ENCODE measurements around the gene ATG9A.
"Not testable (repeated sequence)": the region's sequence is repeated elsewhere in the genome, so short reads cannot be mapped to it uniquely, and the experiment has no call there.

Gene ATG9A

GRCh38 chr2:219207134-219207883 is 22.1 kb downstream of the ATG9A start:
- H3K27ac ChIP-seq: no peak overlapping the region
- DNase-seq: no peak
- in situ Hi-C loops (cut with HindIII; ENCODE audit: low pct_ligation_motif_present, low sequenced_read_pairs): no loop called here

DNA sequence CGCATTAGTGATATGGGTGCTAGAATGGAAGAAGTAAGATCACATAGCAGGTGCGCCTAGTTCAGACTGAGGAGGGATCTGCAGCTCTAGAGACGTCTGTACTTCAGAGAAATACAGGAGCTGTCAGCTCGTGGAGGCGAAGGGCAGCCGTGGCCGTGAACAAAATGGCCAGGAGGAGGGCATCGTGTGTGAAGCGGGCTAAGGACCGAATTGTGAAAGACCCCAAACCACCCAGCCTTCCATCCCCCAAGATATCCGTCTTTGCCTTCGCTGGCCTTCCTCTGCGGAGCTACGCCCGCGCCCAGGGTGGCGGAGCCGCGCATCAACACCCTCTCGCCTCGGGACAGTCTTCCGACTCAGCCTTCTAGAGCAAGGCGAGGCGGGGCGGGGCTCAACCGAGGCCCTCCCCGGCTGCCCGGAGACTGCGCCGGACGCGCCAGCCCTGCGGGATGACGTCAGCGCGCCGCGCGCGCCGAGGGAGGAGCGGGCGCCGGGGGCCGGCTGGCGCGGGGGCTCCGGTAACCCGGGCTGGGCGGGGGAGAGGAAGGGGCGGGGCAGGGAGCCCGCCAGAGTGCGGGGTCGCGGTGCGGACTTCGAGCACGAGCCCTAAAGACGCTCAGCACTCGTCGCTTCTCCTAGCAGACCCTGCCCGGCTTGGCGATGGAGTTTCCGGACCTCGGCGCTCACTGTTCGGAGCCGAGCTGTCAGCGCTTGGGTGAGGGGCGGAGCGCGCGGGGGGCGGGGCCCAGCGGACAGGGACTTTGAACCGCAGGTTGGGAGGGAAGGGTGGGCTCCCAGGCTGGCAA is 22.9 kb downstream of the ATG9A start, which contains the start of gene ZFAND2B:
Gene ZFAND2B (plus strand): TSS at position 455 of the 806 bp plus-strand sequence. CDS start 206 bp downstream, at position 661.
- peaks cover 7% of the 10 kb centered on the region for H3K36me3 ChIP-seq (replicated peaks)
- peak; percentile 85 for DNase-seq
- H3K27me3 ChIP-seq (replicated peaks): no peaks in the 10 kb centered on the region
- peak within 1 kb of the TSS; percentile 75 for H3K4me3 ChIP-seq (ENCODE audit: low read depth, low read length)
- TF ChIP-seq CTCF (IDR thresholded peaks at IDR 0.05; ENCODE audit: low read depth, low read length, missing control alignments): peak; percentile 18
- H3K27ac ChIP-seq: peak within 1 kb of the TSS; percentile 51
- in situ Hi-C loops (cut with HindIII; ENCODE audit: low pct_ligation_motif_present, low sequenced_read_pairs): no loop called here

More at GRCh38 chr2:219207134-219207883, 22.1 kb downstream of the ATG9A start:
- Histone ChIP-seq H3K4me3 (ENCODE audit: low read depth, low read length) (peak overlapping the region; percentile 75), H3K36me3 (replicated peaks) (peaks cover 7% of the 10 kb centered on the region), H3K27me3 (replicated peaks) (no peaks in the 10 kb centered on the region)
- no peak for TF ChIP-seq CTCF (IDR thresholded peaks at IDR 0.05; ENCODE audit: low read depth, low read length, missing control alignments)

GRCh38 chr2:219205981-219206327 is 23.5 kb downstream of the ATG9A start:
- in situ Hi-C loops (cut with HindIII; ENCODE audit: low pct_ligation_motif_present, low sequenced_read_pairs): no loop called here
- no peak for TF ChIP-seq CTCF (IDR thresholded peaks at IDR 0.05; ENCODE audit: low read depth, low read length, missing control alignments)
- DNase-seq: no peak
- peaks cover 7% of the 10 kb centered on the region for H3K36me3 ChIP-seq (replicated peaks)
- H3K27me3 ChIP-seq (replicated peaks): no peaks in the 10 kb centered on the region
- peak overlapping the region; percentile 75 for H3K4me3 ChIP-seq (ENCODE audit: low read depth, low read length)
- H3K27ac ChIP-seq: no peak overlapping the region

GRCh38 chr2:219205165-219205538 is 24.3 kb downstream of the ATG9A start:
- Histone ChIP-seq H3K36me3 (replicated peaks) (peaks cover 7% of the 10 kb centered on the region), H3K4me3 (ENCODE audit: low read depth, low read length) (no peak overlapping the region), H3K27ac (no peak overlapping the region), H3K27me3 (replicated peaks) (no peaks in the 10 kb centered on the region)
- in situ Hi-C loops (cut with HindIII; ENCODE audit: low pct_ligation_motif_present, low sequenced_read_pairs): no loop called here
- DNase-seq: no peak
- TF ChIP-seq CTCF (IDR thresholded peaks at IDR 0.05; ENCODE audit: low read depth, low read length, missing control alignments): no peak

DNA sequence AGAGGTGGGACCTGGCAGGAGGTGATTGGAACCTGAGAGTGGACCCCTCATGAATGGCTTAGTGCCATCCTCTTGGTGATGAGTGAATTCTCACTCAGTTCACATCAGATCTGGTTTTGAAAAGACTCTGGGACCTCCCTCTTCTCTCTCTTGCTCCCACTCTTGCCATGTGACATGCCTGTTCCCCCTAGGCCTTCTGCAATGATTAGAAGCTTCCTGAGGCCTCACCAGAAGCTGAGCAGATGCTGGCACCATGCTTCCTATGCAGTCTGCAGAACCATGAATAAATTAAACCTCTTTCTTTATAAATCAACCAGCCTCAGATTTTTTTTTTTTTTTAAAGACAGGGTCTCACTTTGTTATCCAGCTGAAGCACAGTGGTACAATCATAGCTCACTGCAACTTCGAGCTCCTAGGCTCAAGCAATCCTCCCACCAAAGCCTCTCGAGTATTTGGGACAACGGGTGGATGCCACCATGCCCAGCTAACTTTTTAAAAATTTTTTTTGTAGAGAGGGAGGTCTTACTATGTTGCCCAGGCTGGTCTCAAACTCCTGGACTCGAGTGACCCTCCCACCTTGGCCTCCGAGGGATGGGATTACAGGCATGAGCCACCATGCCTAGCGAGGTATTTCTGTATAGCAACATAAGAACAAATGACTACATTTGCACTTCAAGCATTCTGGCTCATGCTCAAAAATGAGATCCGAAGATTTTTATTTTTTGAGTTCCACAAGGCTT is 24.8 kb downstream of the ATG9A start:
- no peak overlapping the region for H3K4me3 ChIP-seq (ENCODE audit: low read depth, low read length)
- no peaks in the 10 kb centered on the region for H3K27me3 ChIP-seq (replicated peaks)
- H3K27ac ChIP-seq: no peak overlapping the region
- peaks cover 7% of the 10 kb centered on the region for H3K36me3 ChIP-seq (replicated peaks)
- DNase-seq: no peak
- in situ Hi-C loops (cut with HindIII; ENCODE audit: low pct_ligation_motif_present, low sequenced_read_pairs): no loop called here
- TF ChIP-seq CTCF (IDR thresholded peaks at IDR 0.05; ENCODE audit: low read depth, low read length, missing control alignments): no peak

GRCh38 chr2:219201331-219201730 is 28.1 kb downstream of the ATG9A start:
- H3K4me3 ChIP-seq (ENCODE audit: low read depth, low read length); DNase-seq; H3K27me3 ChIP-seq (replicated peaks); H3K36me3 ChIP-seq (replicated peaks); H3K27ac ChIP-seq; in situ Hi-C loops (cut with HindIII; ENCODE audit: low pct_ligation_motif_present, low sequenced_read_pairs): not testable (repeated sequence)

GRCh38 chr2:219200502-219201326 is 28.7 kb downstream of the ATG9A start:
- DNase-seq; H3K27me3 ChIP-seq (replicated peaks); H3K4me3 ChIP-seq (ENCODE audit: low read depth, low read length); H3K27ac ChIP-seq; in situ Hi-C loops (cut with HindIII; ENCODE audit: low pct_ligation_motif_present, low sequenced_read_pairs); H3K36me3 ChIP-seq (replicated peaks): not testable (repeated sequence)
